C4-2B (cell line): ENCODE results near the gene TMTC1.

Source experiments
- H3K27ac ChIP-seq: fragments of 450-650 bp; 2 replicates; pipeline ENCODE4 v1.5.1; 2017
- CTCF ChIP-seq: fragments of 450-650 bp; conservative IDR thresholded peaks from 2 replicates; pipeline ENCODE4 v1.5.1; 2017; ENCODE audit warnings: mild to moderate bottlenecking
- ZFX ChIP-seq: fragments of 450-650 bp; IDR thresholded peaks from 2 replicates; pipeline ENCODE4 v1.6.1; 2017

The TMTC1 gene

GRCh38 chr12:29608581-29608980, 175.2 kb downstream of the TMTC1 start:
- TF ChIP-seq CTCF: no peak
- no peak for TF ChIP-seq ZFX
- no peak overlapping the region for H3K27ac ChIP-seq

- TF ChIP-seq CTCF (no peak), ZFX (no peak)
- H3K27ac ChIP-seq: no peak overlapping the region
Observed at GRCh38 chr12:29599381-29599780, 184.4 kb downstream of the TMTC1 start.

GRCh38 chr12:29595071-29595755, 188.5 kb downstream of the TMTC1 start:
- H3K27ac ChIP-seq: no peak overlapping the region
- no peak for TF ChIP-seq CTCF
- no peak for TF ChIP-seq ZFX

GRCh38 chr12:29593001-29593400, 190.7 kb downstream of the TMTC1 start:
- no peak overlapping the region for H3K27ac ChIP-seq
- TF ChIP-seq ZFX: no peak
- TF ChIP-seq CTCF: no peak

- TF ChIP-seq CTCF: no peak
- TF ChIP-seq ZFX: no peak
- no peak overlapping the region for H3K27ac ChIP-seq
Observed at GRCh38 chr12:29591140-29592020, 192.4 kb downstream of the TMTC1 start.

- TF ChIP-seq CTCF: no peak
- TF ChIP-seq ZFX: no peak
- no peak overlapping the region for H3K27ac ChIP-seq
Observed at GRCh38 chr12:29589851-29590250, 193.9 kb downstream of the TMTC1 start.

- H3K27ac ChIP-seq: no peak overlapping the region
- TF ChIP-seq CTCF: no peak
- TF ChIP-seq ZFX: no peak
Observed at GRCh38 chr12:29589286-29589820, 194.4 kb downstream of the TMTC1 start.
